Fibroblast of the aortic adventitia (primary cell): ENCODE data around the gene COP1. TPM values are rescaled to one million over a fixed set of nuclear protein-coding genes. Genes with fewer than 3 reads are reported as not detected.
A peak's percentile ranks its signal among the peaks of the same experiment; 100 is the strongest.

Experiments
- DNase-seq: peaks from one replicate; pipeline ENCODE4 v3.0.0-alpha.2; 2010; ENCODE audit warnings: low read depth
- H3K4me3 ChIP-seq: 2 replicates; pipeline ENCODE4 v1.5.1; 2011; ENCODE audit warnings: low read depth, mild to moderate bottlenecking, control low read depth, low read length, moderate library complexity
- total RNA-seq: library from RNA; depleted of rRNA; stranded (reverse); fragments of >200 nt; gene quantifications from 2 replicates; pipeline ENCODE4 v1.2.3, GENCODE V29; 2012; ENCODE audit warnings: low replicate concordance
- TF ChIP-seq, protein P1 (sequence below): IDR thresholded peaks from 2 replicates; pipeline ENCODE4 v1.5.1; 2011; ENCODE audit warnings: mild to moderate bottlenecking, low read length, control low read depth, inconsistent platforms; ENCODE audit not compliant: insufficient read depth

COP1 gene
- total RNA-seq, 1 donor: 56.6 TPM

- no peak for DNase-seq
- H3K4me3 ChIP-seq: no peak overlapping the region
- TF ChIP-seq, protein P1, sequence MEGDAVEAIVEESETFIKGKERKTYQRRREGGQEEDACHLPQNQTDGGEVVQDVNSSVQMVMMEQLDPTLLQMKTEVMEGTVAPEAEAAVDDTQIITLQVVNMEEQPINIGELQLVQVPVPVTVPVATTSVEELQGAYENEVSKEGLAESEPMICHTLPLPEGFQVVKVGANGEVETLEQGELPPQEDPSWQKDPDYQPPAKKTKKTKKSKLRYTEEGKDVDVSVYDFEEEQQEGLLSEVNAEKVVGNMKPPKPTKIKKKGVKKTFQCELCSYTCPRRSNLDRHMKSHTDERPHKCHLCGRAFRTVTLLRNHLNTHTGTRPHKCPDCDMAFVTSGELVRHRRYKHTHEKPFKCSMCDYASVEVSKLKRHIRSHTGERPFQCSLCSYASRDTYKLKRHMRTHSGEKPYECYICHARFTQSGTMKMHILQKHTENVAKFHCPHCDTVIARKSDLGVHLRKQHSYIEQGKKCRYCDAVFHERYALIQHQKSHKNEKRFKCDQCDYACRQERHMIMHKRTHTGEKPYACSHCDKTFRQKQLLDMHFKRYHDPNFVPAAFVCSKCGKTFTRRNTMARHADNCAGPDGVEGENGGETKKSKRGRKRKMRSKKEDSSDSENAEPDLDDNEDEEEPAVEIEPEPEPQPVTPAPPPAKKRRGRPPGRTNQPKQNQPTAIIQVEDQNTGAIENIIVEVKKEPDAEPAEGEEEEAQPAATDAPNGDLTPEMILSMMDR: no peak
Observed at GRCh38 chr1:176051902-176052518, 155.1 kb downstream of the COP1 start.

DNA sequence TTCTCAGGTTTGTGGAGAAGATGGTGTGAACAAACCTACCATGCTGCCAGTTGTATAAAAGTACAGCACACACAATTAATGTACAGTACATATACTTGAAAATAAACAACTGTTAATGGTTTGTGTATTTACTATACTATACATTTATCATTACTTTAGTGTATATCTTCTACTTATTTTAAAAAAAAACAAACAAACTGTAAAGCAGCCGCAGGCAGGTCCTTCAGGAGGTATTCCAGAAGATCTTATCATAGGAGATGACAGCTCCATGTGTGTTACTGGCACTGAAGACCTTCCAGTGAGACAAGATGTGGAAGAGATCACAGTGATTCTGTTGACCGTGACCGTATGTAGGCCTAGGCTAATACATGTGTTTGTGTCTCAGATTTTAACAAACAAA is 155.7 kb downstream of the COP1 start:
- TF ChIP-seq, protein P1: no peak
- DNase-seq: no peak
- H3K4me3 ChIP-seq: no peak overlapping the region

GRCh38 chr1:176049582-176049981 is 157.5 kb downstream of the COP1 start:
- TF ChIP-seq, protein P1: no peak
- no peak for DNase-seq
- H3K4me3 ChIP-seq: no peak overlapping the region

- TF ChIP-seq, protein P1: no peak
- no peak for DNase-seq
- H3K4me3 ChIP-seq: no peak overlapping the region
Observed at GRCh38 chr1:176046926-176047325, 160.2 kb downstream of the COP1 start.

DNA sequence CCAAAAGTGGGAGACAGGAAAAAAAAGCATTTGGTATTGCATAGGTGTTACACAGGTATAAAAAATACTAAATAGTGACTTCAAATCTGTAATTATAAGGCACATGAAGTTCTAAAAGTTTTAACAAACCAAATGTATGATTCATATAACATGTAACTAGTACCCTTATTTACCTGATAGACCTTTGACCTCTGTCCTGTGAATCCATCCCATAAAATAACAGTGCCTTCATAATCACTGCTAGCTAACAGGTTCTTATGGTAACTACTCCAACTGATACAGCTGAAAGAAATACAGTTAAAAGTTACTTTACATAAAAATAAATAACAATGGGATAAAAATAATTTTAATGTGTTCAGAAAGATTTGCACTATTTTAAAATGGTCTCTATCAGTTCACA is 163.5 kb downstream of the COP1 start:
- TF ChIP-seq, protein P1: no peak
- H3K4me3 ChIP-seq: no peak overlapping the region
- DNase-seq: no peak

GRCh38 chr1:176033881-176034280 is 173.2 kb downstream of the COP1 start:
- H3K4me3 ChIP-seq: no peak overlapping the region
- TF ChIP-seq, protein P1: no peak
- peak; percentile 35 for DNase-seq

DNA sequence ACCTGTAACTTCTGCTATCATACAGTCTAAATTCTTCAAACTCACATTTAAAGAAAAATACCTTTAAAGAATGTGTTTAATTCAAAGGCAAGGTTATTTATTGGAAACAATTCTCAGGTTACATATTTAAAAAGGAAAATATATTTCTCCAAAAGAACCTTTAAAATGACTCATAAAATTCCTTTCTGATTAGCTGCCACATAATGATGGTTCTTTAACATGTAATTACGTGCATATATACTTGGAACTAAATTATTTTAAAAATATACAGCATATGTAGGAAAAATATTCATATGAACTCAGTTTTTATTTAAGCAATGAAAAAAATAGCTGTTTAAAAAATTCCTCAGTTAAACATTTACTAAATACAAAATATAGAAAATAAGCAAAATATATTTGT is 173.6 kb downstream of the COP1 start:
- TF ChIP-seq, protein P1: no peak
- peak; percentile 12 for DNase-seq
- no peak overlapping the region for H3K4me3 ChIP-seq
